Renal cortex interstitium (tissue), 11 donors: ENCODE measurements around the gene HYPK. TPM values are rescaled to one million over a fixed set of nuclear protein-coding genes. Genes with fewer than 3 reads are reported as not detected.
"Not testable (repeated sequence)": the region's sequence is repeated elsewhere in the genome, so short reads cannot be mapped to it uniquely, and the experiment has no call there.

Source experiments
- DNase-seq, 11 donors: peaks; one replicate each; pipeline ENCODE4 v3.0.0-alpha.2; 2013; ENCODE audit warnings: low read depth in 9 of 11, low spot score in 4 of 11; ENCODE audit errors: extremely low read depth in 1 of 11
- polyA plus RNA-seq, 3 donors: library from polyadenylated mRNA; unstranded; fragments of 120-200 nt; gene quantifications; one replicate each; pipeline ENCODE4 v1.2.1, GENCODE V29; 2013; ENCODE audit not compliant: insufficient read length in 3 of 3

HYPK gene
- polyA plus RNA-seq, 3 donors: 10.0 to 25.8 (median 10.9) TPM

DNA sequence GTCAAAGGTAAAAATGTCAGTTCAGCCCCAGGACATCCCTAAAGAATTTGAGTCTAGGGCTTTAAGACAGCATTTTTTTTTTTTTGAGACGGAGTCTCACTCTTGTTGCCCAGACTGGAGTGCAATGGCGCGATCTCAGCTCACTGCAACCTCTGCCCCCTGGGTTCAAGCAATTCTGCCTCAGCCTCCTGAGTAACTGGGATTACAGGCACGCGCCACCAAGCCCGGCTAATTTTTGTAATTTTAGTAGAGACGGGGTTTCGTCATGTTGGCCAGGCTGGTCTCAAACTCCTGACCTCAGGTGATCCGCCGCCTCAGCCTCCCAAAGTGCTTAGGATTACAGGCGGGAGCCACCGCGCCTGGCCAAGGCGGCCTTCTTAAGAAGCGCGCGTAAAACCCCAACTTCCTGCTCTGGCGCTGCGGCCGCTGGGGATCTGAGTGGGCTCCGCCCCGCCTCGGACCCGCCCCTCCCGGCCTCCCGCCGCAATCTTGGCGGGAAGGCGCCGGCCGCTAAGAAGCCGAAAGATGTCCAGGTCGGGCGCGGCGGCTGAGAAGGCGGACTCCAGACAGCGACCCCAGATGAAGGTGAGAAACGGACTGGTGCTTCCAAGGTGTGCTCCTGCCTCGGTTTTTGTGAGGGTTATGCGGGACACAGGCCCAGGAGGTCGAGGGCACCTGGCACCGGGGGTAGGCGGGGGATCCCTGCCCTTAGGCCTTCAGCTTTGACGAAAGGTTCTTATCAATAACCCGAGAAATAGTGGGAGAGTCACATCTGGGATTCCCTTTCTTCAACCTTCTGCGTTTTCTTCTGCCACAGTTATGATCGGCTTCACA, 26.3 kb downstream of the HYPK start, which contains the start of gene WDR76:
TSS of gene WDR76 (plus strand) at position 495 of the 834 bp plus-strand sequence. CDS start at position 526, 31 bp downstream.
- peak in 10 of 11 donors; percentile 45 to 80 (median 73) for DNase-seq

DNA sequence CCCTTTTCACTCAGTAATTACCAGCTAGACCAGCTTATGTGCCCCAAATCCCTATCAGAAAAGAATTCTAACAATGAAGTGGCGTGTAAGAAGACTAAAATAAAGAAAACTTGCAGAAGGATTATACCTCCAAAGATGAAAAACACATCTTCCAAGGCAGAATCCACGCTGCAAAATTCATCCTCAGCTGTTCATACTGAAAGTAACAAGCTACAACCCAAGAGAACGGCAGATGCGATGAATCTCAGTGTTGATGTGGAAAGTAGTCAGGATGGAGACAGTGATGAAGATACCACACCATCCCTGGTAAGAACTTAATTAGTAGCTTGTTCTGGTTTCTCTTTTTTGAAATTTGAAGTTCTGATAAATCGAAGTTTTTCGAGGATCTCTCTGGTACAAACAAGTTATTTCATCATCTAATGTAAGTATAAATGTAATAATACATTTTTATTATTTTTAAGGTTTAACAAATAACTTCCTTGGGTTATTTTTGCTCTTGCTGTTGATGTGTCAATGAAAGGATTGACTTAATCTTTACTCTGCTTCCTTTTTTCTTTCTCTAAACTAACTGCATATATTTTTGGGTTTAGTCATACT, 27.8 kb downstream of the HYPK start:
- no peak for DNase-seq

DNA sequence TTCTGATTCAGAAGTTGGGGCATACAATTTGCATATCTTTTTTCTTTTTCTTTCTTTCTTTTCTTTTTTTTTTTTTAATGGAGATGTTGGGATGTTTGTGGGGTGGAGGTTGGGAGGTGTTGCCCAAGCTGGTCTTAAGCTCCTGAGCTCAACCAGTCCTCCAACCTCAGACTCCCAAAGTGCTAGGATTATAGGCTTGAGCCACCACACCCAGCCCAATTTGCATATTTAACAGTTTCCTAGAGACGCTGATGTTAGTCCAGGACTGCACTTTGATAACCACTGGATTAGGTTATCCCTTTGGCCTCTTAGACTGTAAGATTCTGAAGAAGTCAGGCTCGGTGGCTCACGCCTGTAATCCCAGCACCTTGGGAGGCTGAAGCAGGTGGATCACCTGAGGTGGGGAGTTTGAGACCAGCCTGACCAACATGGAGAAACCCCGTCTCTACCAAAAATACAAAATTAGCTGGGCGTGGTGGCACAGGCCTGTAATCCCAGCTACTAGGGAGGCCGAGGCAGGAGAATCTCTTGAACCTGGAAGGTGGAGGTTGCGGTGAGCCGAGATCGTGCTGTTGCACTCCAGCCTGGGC, 29.6 kb downstream of the HYPK start:
- not testable (repeated sequence) for DNase-seq

DNA sequence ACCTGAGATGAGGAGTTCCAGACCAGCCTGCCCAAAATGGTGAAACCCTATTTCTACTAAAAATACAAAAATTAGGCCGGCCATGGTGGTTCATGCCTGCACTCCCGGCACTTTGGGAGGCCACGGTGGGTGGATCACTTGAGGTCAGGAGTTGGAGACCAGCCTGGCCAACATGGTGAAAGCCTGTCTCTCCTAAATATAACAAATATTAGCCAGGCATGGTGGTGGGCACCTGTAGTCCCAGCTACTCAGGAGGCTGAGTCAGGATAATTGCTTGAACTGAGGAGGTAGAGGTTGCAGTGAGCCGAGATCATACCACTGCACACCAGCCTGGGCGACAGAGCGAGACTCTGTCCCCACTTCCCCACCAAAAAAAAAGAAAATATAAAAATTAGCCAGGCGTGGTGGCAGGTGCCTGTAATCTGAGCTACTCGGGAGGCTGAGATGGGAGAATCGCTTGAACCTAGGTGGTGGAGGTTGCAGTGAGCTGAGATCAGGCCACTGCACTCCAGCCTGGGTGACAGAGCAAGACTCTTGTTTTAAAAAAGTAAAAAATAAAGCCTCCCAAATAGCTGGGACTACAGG, 30.4 kb downstream of the HYPK start:
- DNase-seq: not testable (repeated sequence)

DNA sequence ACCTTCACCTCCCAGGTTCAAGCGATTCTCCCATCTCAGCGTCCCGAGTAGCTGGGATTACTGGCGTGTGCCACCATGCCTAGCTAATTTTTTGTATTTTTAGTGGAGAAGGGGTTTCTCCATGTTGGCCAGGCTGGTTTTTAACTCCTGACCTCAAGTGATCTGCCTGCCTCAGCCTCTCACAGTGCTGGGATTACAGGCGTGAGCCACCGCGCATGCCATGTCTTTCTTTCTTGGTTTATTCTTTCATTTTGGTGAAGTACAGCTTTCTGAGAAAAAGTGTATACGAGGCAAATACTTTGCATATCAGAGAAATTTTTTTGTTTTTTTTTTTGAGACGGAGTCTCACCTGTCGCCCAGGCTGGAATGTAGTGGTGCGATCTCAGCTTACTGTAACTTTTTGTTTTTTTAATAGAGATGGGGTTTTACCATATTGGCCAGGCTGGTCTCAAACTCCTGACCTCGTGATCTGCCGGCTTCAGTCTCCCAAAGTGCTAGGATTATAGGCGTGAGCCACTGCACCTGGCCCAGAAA, 31.2 kb downstream of the HYPK start:
- DNase-seq: not testable (repeated sequence)

DNA sequence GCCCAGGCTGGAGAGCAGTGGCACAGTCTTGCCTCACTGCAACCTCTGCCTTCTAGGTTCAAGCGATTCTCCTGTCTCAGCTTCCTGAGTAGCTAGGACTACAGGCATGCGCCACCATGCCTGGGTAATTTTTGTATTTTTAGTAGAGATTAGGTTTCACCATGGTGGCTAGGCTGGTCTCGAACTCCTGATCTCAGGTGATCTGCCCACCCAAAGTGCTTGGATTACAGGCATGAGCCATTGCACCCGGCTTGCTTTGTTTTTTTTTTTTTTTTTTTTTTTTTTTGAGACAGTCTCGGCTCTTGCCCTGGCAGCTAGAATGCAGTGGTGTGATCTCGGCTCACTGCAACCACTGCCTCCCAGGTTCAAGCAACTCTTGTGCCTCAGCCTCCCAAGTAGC, 32.1 kb downstream of the HYPK start:
- not testable (repeated sequence) for DNase-seq

DNA sequence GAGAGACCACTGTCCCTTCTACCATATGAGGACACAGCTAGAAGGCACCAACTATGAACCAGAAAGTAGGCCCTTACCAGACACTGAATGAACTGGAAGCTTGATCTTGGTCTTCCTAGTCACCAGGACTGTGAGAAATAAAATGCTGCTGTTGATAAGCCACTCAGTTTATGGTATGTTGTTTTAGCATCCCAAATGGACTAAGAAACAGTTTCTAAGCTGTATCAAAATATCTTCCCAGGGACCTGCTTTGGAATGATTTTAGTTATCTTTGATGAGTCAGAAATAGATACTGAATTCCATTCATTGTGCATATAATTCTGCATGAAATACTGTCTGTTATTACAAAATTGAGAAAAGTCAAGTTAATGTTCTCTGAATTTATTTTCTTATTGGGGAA, 45.0 kb downstream of the HYPK start:
- DNase-seq: no peak

DNA sequence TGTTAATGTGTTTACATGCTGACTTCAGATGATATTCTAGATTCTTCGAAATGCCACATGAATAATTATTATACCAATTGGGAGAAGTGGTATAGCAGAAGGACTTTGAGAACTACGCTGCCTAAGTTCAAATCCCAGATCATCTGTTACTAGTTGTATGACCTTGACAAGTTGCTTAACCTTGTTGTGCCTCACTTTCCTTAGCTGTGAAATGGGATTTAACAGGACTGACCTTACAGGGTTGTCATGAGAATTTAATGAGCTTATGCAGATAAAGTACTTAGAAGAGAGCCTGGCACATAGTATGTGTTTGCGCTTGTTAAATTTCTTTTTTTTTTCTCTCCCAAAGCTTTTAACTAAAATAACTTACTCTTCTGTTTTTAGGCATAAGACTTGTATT, 50.9 kb downstream of the HYPK start:
- DNase-seq: no peak

DNA sequence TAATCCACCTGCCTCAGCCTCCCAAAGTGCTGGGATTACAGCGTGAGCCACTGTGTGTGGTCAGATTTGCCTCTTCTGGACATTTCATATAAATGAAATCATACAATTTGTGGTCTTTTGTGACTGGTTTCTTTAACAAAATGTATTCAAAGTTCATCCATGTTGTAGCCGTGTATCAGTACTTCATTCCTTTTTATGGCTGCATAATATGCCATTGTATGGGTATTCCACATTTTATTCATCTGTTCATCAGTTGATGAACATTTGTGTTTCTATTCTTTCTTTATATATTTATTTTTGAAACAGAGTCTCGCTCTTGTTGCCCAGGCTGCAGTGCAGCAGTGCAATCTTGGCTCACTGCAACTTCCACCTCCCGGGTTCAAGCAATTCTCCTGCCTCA, 52.2 kb downstream of the HYPK start:
- no peak for DNase-seq

Other genes with a start within 250 kb of the HYPK start
- 10 to 100 TPM; 21.8 to 29.1 (median 27.3) TPM for gene PPIP5K1, start 210.4 kb upstream of the HYPK start, polyA plus RNA-seq
- gene CKMT1B, start 206.6 kb upstream of the HYPK start, polyA plus RNA-seq: 1 to 10 TPM; 1.4 to 3.8 (median 2.3) TPM
- gene STRC, start 181.8 kb upstream of the HYPK start, polyA plus RNA-seq: 1 to 10 TPM in 2 of 3 donors, under 1 TPM in 1; 0.59 to 1.6 (median 1.4) TPM
- gene CATSPER2, start 151.8 kb upstream of the HYPK start, polyA plus RNA-seq: 1 to 10 TPM; 4.3 to 9.7 (median 5.2) TPM
- 1 to 10 TPM; 1.6 to 3.7 (median 2.3) TPM for gene CKMT1A, start 106.7 kb upstream of the HYPK start, polyA plus RNA-seq
- 100 to 1,000 TPM; 527 to 619 (median 615) TPM for gene PDIA3, start 54.2 kb upstream of the HYPK start, polyA plus RNA-seq
- gene ELL3, start 23.6 kb upstream of the HYPK start, polyA plus RNA-seq: 1 to 10 TPM; 2.9 to 4.2 (median 3.3) TPM
- 100 to 1,000 TPM; 579 to 694 (median 641) TPM for gene SERF2, start 8.3 kb upstream of the HYPK start, polyA plus RNA-seq
- under 1 TPM; 0.20 to 0.49 (median 0.24) TPM for gene SERINC4, start 379 bp upstream of the HYPK start, polyA plus RNA-seq
- 10 to 100 TPM; 59.0 to 73.7 (median 69.7) TPM for gene MFAP1, start 24.1 kb downstream of the HYPK start, polyA plus RNA-seq
- 10 to 100 TPM; 12.2 to 18.1 (median 16.7) TPM for gene WDR76, start 26.4 kb downstream of the HYPK start, polyA plus RNA-seq